Liver (tissue), 3 donors: ENCODE measurements around the gene CFAP299.

Experiments
- ATF3 ChIP-seq: IDR thresholded peaks from 2 replicates; pipeline ENCODE4 v1.6.1; 2016; ENCODE audit warnings: antibody characterized with exemption
- CTCF ChIP-seq: fragments of 150-350 bp; IDR thresholded peaks from 2 replicates; pipeline ENCODE4 v1.5.1; 2017; ENCODE audit warnings: improper control_type of control experiment, low read depth, low read length; ENCODE audit not compliant: missing input control
- JUND ChIP-seq, 2 donors: IDR thresholded peaks; 2 replicates each; pipeline ENCODE4 v1.6.1; 2016; ENCODE audit warnings: antibody characterized with exemption in 2 of 2
- MAX ChIP-seq: IDR thresholded peaks from 2 replicates; pipeline ENCODE4 v1.6.1; 2016; ENCODE audit warnings: antibody characterized with exemption
- donor health status: healthy.
- donor health status: healthy.

- TF ChIP-seq JUND (IDR thresholded peaks at IDR 0.05) (no peak), CTCF (peak; percentile 26), MAX (no peak), ATF3 (no peak)
Observed at GRCh38 chr4:80619070-80619674, 283.6 kb downstream of the CFAP299 start.
